ENCODE results near the gene C1orf198.

The C1orf198 gene

DNA sequence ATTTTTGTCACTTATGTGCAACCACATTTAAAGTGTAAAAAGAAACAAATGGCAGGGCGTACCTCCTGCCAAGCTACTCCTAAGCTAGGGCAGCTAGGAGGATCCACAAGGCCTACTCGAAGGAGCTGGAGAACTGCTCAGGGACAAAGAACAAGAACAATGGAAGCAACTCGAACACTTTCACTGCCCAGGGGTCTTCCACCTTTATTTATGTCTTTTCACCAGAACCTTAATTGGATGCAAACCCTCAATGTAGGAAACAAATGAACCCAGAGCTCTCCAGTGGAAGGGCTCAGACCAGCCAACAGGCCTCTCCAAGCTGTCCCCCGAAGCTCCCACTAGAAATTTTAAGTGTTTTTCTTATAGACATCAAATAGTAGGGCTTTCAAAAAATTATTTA lies 39.9 kb downstream of the C1orf198 start:
- DNase-seq = no peak

DNA sequence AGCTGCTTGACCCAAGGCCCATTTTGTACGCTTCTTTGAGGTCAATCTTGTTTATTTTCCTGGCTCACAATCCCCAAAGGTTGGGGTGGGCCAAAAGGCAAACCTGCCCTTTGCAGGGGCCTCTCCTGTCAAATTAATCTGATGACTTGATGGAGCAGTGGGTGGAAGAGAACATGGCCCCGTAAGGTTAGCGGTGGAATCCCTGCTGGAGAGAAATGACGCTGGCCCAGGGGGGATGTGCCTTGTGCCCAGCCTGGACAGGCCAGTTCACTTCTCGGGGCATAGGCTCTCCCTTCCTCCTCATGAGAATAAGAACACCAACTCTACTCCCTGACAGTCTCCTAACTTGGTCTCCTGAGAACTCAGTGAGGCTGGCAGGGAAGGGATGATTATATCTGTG lies 40.5 kb downstream of the C1orf198 start:
- DNase-seq = no peak

- no peak for DNase-seq
These were observed 41.1 kb downstream of the C1orf198 start for GRCh38 chr1:230827081-230827681.

DNA sequence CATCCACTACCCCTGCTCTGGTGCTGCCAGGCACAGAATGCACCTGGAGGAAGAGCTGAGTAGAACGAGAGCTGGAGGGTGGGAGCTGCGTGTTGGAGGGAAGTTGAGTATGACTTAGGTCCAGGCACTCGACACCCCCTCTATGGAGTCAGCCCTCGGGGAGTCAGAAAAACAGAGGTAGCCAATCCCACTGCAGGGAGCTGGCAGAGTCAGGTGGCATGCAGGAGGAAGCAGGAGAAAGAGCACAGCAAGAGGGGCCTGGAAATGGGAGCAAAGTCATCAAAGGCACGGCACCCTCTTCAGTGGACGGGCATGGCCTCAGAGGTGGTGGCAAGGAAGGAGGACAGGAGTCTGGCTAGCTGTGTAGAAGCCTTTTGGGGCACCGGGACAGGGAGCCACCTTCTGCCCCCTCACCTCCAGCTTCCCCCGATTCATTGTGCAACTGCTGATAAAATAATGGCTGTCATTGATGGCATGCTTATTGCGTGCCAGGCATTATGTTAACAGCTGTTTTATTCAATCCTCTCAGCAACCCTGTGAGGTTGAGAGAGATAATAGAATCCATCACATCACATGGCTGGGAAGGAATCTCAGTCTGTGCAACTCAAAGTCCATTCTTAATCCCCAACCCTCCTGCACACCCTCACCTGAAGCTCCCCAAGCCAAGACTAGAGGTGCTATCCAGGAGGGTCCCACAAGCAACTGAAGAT lies 42.0 kb downstream of the C1orf198 start:
- no peak for DNase-seq

GRCh38 chr1:230825761-230826160 lies 42.6 kb downstream of the C1orf198 start:
- no peak for DNase-seq

- peak; percentile 21 for DNase-seq
These were observed 43.2 kb downstream of the C1orf198 start for GRCh38 chr1:230824919-230825721.

- no peak for DNase-seq
These were observed 43.8 kb downstream of the C1orf198 start for GRCh38 chr1:230824551-230824918.

- no peak for DNase-seq
These were observed 44.4 kb downstream of the C1orf198 start for GRCh38 chr1:230823931-230824381.

- no peak for DNase-seq
These were observed 44.9 kb downstream of the C1orf198 start for GRCh38 chr1:230823426-230823825.

- DNase-seq = no peak
These were observed 46.2 kb downstream of the C1orf198 start for GRCh38 chr1:230822092-230822581.

DNA sequence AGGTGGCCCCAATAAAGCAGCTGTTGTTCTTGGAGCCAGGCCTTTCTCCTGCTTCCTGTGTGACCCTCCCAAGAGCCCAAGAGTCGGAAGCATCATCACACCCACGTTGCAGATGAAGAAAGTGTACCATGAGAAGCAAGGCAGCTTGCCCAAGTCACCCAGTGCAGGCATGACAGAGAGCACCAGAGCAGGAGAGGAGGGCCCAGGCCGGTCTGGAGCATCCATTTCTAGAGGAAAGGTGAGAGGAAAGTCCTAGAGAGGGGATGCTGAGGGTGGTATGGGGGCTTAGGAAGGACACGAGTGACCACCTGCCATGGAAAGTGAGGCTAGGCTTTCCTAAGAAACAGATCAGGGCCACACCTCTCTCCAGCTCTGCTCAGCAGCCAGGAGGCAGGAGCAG lies 47.0 kb downstream of the C1orf198 start:
- DNase-seq = no peak

DNA sequence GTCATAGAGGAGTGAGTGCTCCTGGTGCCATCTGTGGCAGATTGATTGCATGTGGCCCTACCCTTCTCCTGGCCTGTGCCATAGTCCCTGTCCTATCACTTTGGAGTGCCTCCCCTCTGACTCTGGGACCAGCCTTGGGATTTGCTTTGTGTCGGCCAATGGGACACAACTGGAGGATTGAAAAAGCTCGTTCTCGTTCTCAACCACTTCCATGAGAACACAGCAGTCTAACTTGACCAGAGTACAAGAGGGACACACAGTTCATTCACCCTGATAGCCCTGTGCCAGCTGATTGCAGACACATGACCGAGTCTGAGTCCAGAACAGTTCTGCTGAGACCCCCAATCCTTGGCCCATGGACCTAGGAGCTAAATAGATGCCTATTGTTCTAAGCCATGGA lies 47.8 kb downstream of the C1orf198 start:
- no peak for DNase-seq

GRCh38 chr1:230819976-230820375 lies 48.3 kb downstream of the C1orf198 start:
- DNase-seq = no peak

DNA sequence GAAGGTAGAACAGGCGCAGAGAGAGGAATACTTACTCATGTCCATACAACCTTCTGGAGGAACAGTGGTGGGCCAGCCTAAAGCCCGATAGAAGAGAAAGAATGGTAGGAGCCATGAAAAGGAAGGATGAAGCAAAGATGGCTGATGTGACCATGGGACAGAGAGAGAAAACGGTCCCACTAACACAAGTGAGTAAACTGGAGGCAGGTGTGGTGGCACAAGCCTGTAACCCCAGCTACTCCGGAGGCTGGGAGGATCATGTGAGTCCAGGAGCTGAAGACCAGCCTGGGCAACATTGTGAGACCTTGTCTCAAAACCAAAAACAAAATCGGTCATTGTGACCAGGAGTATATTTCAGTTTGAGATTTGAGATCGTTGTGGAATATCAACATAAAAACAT lies 49.4 kb downstream of the C1orf198 start:
- no peak for DNase-seq

- DNase-seq = no peak
These were observed 50.0 kb downstream of the C1orf198 start for GRCh38 chr1:230818367-230818766.

- DNase-seq = no peak
These were observed 52.3 kb downstream of the C1orf198 start for GRCh38 chr1:230816018-230816417.

DNA sequence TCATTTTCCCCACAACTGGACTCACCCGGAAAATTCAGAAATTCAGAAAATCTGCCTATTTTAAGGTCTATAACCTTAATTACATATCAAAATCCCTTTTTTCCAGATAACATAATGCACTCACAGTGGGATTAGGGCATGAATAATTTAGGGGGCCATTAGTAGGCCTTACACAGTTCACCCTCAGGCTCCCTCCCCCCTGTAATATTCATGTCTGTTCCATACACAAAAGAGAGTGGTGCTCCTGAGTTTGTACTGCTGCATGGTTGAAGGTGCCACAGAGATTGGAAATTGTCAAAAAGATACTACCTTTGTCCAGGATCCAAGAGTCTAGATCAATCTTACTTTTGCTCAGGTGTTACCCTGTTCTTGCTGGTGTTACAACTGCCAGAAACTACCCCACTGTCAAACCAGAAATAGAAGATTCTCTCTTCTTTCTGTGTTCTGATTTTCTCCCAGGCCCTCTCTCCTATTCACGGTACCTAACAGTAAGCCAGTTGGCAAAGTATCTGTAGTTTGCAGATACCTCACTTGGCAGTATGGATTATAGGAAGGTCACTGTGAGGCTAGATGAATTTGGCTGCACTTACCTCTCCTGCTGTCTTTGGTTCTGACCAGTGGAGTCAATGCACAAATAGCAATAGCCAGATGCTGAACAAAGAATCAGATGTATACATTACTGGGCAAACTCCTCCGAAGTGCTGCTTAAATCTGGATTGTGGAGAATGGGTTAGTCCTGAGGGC lies 53.2 kb downstream of the C1orf198 start:
- DNase-seq = no peak

DNA sequence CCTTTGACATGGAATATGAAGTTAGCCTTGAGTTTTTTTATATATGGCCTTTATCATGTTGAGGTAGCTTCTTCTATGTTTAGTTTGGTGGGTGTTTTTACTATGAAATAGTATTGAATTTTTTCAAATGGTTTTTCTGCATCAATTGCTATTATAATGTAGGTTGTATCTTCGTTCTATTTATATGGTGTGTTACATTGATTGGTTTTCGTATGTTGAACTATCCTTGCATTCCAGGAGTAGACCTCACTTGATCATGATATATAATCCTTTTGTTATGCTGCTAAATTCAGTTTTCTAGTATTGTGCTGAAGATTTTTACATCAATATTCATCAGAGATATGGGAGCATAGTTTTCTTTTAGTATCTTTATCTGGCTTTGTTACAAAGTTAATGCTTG lies 55.8 kb downstream of the C1orf198 start:
- DNase-seq = no peak

- no peak for DNase-seq
These were observed 58.9 kb downstream of the C1orf198 start for GRCh38 chr1:230809256-230809990.

DNA sequence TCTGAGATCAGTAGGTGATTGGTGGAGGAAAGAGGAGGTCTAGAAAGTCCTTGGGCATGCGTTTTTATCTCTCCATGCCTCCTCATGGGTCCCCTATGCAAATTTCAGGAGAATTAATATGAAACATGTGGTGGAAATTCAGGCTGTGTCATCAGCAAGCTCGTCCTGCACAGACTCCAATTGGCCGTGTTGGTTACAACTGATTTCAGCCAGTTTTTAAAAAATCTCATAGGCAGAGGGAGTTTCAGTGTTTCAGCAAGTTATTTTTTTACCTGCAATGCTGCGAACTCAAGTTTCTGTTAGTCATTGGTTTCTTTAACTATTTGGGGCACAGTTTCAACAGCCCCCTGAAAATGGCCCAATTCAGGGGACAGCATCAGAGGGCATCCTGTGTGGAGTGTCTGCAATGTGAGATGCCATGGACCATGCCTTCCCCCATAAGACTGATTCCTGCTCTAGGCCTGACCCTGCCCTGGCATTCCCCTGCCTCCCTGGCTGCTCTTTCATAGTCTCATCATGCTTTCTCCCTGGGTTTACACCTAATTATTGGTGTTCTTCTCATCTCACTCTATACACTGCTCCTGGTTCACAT lies 59.9 kb downstream of the C1orf198 start:
- DNase-seq = no peak

DNA sequence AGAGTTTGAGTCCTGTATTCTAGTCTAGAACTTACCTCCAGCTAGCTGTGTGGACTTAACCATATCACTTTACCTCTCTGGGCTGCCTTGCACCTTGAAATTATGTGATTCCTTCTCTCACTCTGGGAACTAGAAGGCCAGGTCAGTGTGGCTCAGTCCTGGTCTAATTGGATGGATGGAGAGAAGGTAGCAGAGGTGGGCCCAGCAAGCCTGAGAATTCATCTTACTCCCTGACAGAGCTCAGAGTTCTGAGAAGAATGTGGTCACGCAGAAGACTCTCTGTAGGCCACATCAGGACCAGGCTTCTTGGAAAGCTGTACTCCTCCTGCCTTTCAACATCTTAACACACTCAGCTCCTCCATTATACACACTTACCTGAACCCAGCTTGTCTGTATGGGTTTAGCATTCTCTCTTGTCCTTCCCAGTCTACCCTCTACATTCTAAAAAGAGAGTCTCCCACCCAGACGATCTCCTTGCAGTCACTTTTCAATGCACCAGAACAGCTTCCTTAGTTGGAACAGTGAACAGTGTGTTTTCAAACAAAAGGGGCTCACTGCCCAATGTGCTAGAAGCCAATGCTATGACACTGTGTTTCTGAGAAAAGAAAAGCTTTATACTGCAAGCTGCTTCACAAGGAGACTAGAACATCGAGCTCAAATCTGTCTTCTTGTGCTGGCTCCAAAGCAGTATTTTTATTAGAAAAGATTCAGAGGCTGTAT lies 60.6 kb downstream of the C1orf198 start:
- DNase-seq = no peak

Data from hematopoietic multipotent progenitor cell treated with erythropoietin and hydrocortisone succinate and interleukin-3 and kit ligand, for 6 days (in vitro differentiated cells).